Fibroblast of peridontal ligament (primary cell): ENCODE results near the gene FLNB.
A peak's percentile ranks its signal among the peaks of the same experiment; 100 is the strongest.

Experiments
- DNase-seq: peaks from one replicate; pipeline ENCODE4 v3.0.0-alpha.2; 2010; ENCODE audit errors: extremely low read depth

Gene FLNB

GRCh38 chr3:58203541-58203940, 195.3 kb downstream of the FLNB start:
- no peak for DNase-seq

- no peak for DNase-seq
These were observed 196.5 kb downstream of the FLNB start for GRCh38 chr3:58204720-58205119.

DNA sequence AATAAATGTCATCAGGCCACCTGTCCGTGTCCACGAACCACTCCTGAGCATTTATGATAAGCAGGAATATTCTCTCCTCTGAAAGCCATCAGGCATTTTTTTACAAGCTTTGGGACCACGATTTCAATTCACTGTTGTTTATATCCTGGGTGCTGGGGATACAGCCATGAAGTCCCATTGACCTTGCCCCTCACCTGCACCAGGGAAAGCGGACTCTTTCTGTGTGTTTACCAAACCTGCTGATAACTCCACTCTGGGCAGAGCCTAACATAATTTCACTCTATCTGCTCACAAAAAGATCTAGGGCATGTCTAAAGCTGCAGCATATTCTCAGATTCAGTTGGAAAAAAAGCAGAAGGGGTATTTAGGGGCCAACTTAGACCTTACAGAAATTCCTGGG, 197.8 kb downstream of the FLNB start:
- DNase-seq: no peak

GRCh38 chr3:58206406-58207011, 198.3 kb downstream of the FLNB start:
- DNase-seq: peak; percentile 27

GRCh38 chr3:58207954-58208353, 199.7 kb downstream of the FLNB start:
- no peak for DNase-seq

GRCh38 chr3:58209933-58210332, 201.7 kb downstream of the FLNB start:
- DNase-seq: no peak

DNA sequence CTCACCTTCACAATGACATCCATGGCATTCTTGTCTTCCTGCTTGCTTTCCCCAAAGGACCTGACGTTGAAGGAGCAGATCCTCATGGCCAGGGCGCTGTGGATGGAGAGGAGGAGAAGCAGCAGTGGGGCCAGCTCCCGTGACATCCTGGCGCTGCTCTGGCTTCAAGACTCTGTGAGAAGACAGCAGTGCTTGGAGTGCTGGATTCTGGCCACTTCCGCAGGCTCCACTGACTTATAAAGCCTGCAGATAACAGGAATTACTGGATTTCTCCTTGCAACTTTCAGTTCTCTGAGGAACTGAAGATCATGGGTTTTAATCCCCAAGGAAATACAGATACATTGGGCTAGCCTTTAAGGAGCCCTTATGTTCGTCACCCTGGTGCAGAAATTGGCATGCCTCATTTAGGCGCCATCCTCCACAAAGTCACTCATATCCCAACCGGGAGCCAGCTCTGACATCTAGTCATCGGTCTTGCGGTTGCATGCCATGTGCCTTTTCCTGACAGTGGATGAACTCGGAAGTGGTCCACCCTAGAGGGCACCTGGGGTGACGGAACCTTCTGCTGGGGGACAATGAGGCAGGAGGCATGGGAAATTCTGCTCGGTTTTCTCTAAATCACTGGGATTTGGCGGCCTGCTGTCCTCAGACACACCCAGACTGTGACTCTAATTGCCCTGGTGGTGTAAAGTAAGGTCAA, 202.7 kb downstream of the FLNB start, which contains the start of gene DNASE1L3:
TSS of gene DNASE1L3 (minus strand) at position 212 of the 700 bp plus-strand sequence. CDS start at position 146, 66 bp downstream.
- DNase-seq: no peak

DNA sequence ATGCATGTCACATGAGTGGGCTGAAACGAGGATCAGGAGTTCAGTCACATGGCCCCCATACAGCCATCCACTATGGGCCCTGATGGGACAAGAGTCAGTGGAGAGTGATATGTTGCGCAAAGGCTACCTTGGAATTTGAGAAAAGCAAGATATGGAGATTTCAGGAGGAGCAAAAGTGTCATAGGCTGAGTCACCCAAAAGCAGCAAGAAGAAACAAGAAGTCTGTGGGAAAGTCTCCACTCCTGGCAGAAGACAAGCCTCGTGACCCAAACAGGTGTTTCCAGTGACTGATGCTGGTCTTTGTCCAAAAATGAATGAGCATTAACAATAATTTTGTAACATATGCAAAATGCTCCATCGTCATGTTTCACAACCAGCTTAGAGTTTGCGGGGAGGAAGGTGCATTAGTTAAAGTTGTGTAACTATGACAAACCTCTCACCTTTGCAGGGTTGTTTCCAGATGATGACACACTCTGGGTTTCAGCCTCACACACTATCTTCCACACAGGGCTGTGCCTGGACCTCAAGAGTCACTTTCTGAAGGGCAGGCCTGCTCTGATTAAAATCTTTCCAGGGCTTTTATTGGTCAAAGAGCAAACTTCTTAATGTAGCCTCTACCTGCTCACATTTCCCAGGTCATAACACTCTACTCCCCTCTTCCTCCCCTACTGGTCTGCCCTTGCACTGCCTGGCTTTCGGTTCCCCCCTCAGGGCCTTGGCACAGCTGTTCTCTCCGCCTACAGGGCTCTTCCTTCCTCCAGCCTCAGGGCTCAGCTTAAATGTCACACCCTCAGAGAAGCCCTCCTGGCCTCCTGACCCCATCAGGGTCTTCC, 206.5 kb downstream of the FLNB start:
- no peak for DNase-seq

DNA sequence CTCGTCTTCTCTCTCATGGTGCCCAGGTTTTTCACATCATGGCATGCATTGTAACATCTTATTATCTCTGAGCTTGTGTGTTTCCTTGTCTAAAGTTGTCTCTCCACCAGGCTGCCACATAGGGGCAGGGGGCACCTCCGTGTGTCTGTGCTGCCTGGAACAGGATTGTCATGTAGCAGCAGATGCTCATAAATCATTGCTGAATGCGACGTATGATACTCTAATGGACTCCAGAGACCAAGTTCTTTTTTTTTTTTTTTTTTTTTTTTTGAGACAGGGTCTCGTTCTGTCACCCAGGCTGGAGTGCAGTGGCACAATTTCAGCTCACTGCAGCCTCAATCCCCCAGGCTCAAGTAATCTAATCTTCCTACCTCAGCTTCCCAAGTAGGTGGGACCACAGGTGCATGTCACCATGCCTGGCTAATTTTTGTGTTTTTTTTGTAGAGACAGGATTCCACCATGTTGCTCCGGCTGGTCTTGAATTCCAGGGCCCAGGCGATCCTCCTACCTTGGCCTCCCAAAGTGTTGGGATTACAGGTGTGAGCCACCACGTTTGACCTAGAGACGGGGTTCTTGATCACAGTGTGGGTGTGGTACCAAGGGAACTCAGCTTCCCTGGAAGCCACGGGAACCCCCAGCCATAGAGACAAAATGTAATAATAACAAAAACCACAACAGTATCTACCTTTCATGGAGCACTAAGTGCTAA, 207.2 kb downstream of the FLNB start:
- DNase-seq: no peak

GRCh38 chr3:58216496-58217195, 208.4 kb downstream of the FLNB start:
- DNase-seq: no peak

- peak; percentile 56 for DNase-seq
These were observed 209.1 kb downstream of the FLNB start for GRCh38 chr3:58217209-58217811.

DNA sequence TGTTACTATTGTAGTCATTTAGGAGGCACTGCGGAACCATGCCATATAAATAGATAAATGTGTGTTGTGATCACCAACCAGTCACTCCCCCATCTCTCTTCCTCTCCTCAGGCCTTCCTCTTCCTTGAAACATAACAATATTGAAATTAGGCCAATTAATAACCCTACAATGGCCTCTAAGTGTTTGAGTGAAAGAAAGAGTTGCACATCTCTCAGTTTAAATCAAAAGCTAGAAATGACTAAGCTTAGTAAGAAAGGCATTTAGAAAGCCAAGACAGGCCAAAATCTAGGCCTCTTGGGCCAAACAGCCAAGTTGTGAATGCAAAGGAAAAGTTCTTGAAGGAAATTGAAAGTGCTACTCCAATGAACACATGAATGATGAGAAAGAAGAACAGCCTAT, 210.7 kb downstream of the FLNB start:
- no peak for DNase-seq
